Stimulated activated CD8-positive, alpha-beta memory T cell treated with anti-CD3 and anti-CD28 coated beads, Interleukin-12 subunit alpha, Interleukin-12 subunit beta, amount 100 ng/mL, for 24 hours (primary cell): ENCODE results near the gene OS9.
"Not testable (repeated sequence)": the region's sequence is repeated elsewhere in the genome, so short reads cannot be mapped to it uniquely, and the experiment has no call there.

Experiments used
- DNase-seq: peaks from one replicate; pipeline ENCODE4 v3.0.0-alpha.2; 2020; ENCODE audit errors: extremely low read depth

Gene OS9

GRCh38 chr12:57693659-57694458 lies at the start of gene OS9:
TSS of gene OS9 (plus strand) at chr12:57694132. CDS start at chr12:57694162, 30 bp downstream.
- DNase-seq = peak; percentile 87

- DNase-seq = not testable (repeated sequence)
Observed at GRCh38 chr12:57645990-57646658, 47.8 kb upstream of the OS9 start.

- not testable (repeated sequence) for DNase-seq
Observed at GRCh38 chr12:57646659-57647049, 47.3 kb upstream of the OS9 start.

- no peak for DNase-seq
Observed at GRCh38 chr12:57654042-57654441, 39.9 kb upstream of the OS9 start.

- no peak for DNase-seq
Observed at GRCh38 chr12:57655541-57656240, 38.2 kb upstream of the OS9 start.

- not testable (repeated sequence) for DNase-seq
Observed at GRCh38 chr12:57656408-57656807, 37.5 kb upstream of the OS9 start.

GRCh38 chr12:57657744-57658143 lies 36.2 kb upstream of the OS9 start:
- no peak for DNase-seq

- DNase-seq = no peak
Observed at GRCh38 chr12:57658890-57659289, 35.0 kb upstream of the OS9 start.

GRCh38 chr12:57661376-57661775 lies 32.6 kb upstream of the OS9 start:
- no peak for DNase-seq

GRCh38 chr12:57665066-57665820 lies 28.7 kb upstream of the OS9 start:
- not testable (repeated sequence) for DNase-seq

GRCh38 chr12:57666897-57667296 lies 27.0 kb upstream of the OS9 start:
- no peak for DNase-seq

GRCh38 chr12:57669691-57670090 lies 24.2 kb upstream of the OS9 start:
- DNase-seq = not testable (repeated sequence)

GRCh38 chr12:57671811-57672210 lies 22.1 kb upstream of the OS9 start:
- not testable (repeated sequence) for DNase-seq

- DNase-seq = no peak
Observed at GRCh38 chr12:57672801-57673200, 21.1 kb upstream of the OS9 start.

- DNase-seq = no peak
Observed at GRCh38 chr12:57674691-57675090, 19.2 kb upstream of the OS9 start.

- DNase-seq = not testable (repeated sequence)
Observed at GRCh38 chr12:57677947-57678346, 16.0 kb upstream of the OS9 start.

GRCh38 chr12:57679697-57680096 lies 14.2 kb upstream of the OS9 start:
- DNase-seq = no peak

- no peak for DNase-seq
Observed at GRCh38 chr12:57687862-57688261, 6.1 kb upstream of the OS9 start.

GRCh38 chr12:57688931-57689330 lies 5.0 kb upstream of the OS9 start:
- no peak for DNase-seq

- DNase-seq = no peak
Observed at GRCh38 chr12:57692500-57692899, 1.4 kb upstream of the OS9 start.

- no peak for DNase-seq
Observed at GRCh38 chr12:57693317-57693658, 644 bp upstream of the OS9 start.

- DNase-seq = no peak
Observed at GRCh38 chr12:57694459-57695019, 607 bp downstream of the OS9 start.
